Measurements from ENCODE around the gene NANOGP8.
"Not testable (repeated sequence)": the region's sequence is repeated elsewhere in the genome, so short reads cannot be mapped to it uniquely, and the experiment has no call there.

The NANOGP8 gene

GRCh38 chr15:35095941-35096340 lies 10.8 kb upstream of the NANOGP8 start:
- DNase-seq (ENCODE audit: low read depth in 2 of 2), result no peak

GRCh38 chr15:35092846-35093245 lies 7.8 kb upstream of the NANOGP8 start:
- no peak for DNase-seq (ENCODE audit: low read depth in 2 of 2)

GRCh38 chr15:35092311-35092710 lies 7.2 kb upstream of the NANOGP8 start:
- DNase-seq (ENCODE audit: low read depth in 2 of 2), result no peak

- DNase-seq (ENCODE audit: low read depth in 2 of 2), result no peak
Observed at GRCh38 chr15:35090104-35090807, 5.2 kb upstream of the NANOGP8 start.

- DNase-seq (ENCODE audit: low read depth in 2 of 2), result no peak
Observed at GRCh38 chr15:35089551-35089950, 4.5 kb upstream of the NANOGP8 start.

GRCh38 chr15:35088329-35088728 lies 3.2 kb upstream of the NANOGP8 start:
- no peak for DNase-seq (ENCODE audit: low read depth in 2 of 2)

GRCh38 chr15:35087759-35088158 lies 2.7 kb upstream of the NANOGP8 start:
- DNase-seq (ENCODE audit: low read depth in 2 of 2), result no peak

GRCh38 chr15:35082371-35083348 lies 2.4 kb downstream of the NANOGP8 start:
- DNase-seq (ENCODE audit: low read depth in 2 of 2), result not testable (repeated sequence)

GRCh38 chr15:35081626-35082365 lies 3.3 kb downstream of the NANOGP8 start:
- not testable (repeated sequence) for DNase-seq (ENCODE audit: low read depth in 2 of 2)

GRCh38 chr15:35080226-35080625 lies 4.9 kb downstream of the NANOGP8 start:
- DNase-seq (ENCODE audit: low read depth in 2 of 2), result no peak

- peak; percentile 9 to 14 for DNase-seq (ENCODE audit: low read depth in 2 of 2)
Observed at GRCh38 chr15:35078221-35078915, 6.7 kb downstream of the NANOGP8 start.

GRCh38 chr15:35071106-35071505 lies 14.0 kb downstream of the NANOGP8 start:
- no peak for DNase-seq (ENCODE audit: low read depth in 2 of 2)

GRCh38 chr15:35068846-35069475 lies 16.1 kb downstream of the NANOGP8 start:
- no peak for DNase-seq (ENCODE audit: low read depth in 2 of 2)

GRCh38 chr15:35067496-35068347 lies 17.4 kb downstream of the NANOGP8 start:
- DNase-seq (ENCODE audit: low read depth in 2 of 2), result no peak

- DNase-seq (ENCODE audit: low read depth in 2 of 2), result no peak
Observed at GRCh38 chr15:35066094-35066493, 19.0 kb downstream of the NANOGP8 start.

GRCh38 chr15:35064576-35065190 lies 20.4 kb downstream of the NANOGP8 start:
- DNase-seq (ENCODE audit: low read depth in 2 of 2), result no peak

GRCh38 chr15:35062738-35063099 lies 22.4 kb downstream of the NANOGP8 start:
- no peak for DNase-seq (ENCODE audit: low read depth in 2 of 2)

GRCh38 chr15:35061825-35062737 lies 23.0 kb downstream of the NANOGP8 start:
- no peak for DNase-seq (ENCODE audit: low read depth in 2 of 2)
